Ovary (tissue), 3 donors: Measurements from ENCODE around the gene DHRS4L2.
"Not testable (repeated sequence)": the region's sequence is repeated elsewhere in the genome, so short reads cannot be mapped to it uniquely, and the experiment has no call there.

Source experiments
- POLR2A ChIP-seq: fragments of 450-650 bp; IDR thresholded peaks from one replicate; pipeline ENCODE4 v1.6.1; 2017; ENCODE audit warnings: antibody characterized with exemption, mild to moderate bottlenecking, moderate library complexity
- TF ChIP-seq, protein P1 (sequence below), 3 donors: fragments of 450-650 bp in 2 of 3; fragments of 200-600 bp in 1 of 3; IDR thresholded peaks; one replicate each; pipeline versions ENCODE4 v1.5.1 to v1.8.0; 2016 to 2022; ENCODE audit warnings: antibody characterized with exemption in 3 of 3, mild to moderate bottlenecking in 1 of 3
- donor health status: DM: no; HTN: no; CAD: no.

DNA sequence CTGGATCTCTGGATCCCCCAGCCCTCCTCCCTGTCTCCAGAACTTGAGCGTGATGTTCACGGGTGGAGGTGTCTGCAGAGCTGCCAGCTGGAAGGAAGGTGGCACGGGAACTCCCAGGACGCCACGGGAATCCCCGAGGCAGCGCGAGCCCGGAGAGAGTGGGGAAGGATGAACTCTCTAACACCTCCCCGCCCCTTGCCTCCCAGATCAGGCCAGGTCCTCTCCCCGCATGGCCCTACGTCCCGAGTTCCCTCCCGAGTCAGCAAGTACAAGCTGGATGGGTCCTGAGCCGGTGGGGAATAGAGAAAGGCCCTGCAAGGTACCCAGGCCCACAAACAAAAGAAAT is 17.7 kb downstream of the DHRS4L2 start:
- TF ChIP-seq, protein P1, sequence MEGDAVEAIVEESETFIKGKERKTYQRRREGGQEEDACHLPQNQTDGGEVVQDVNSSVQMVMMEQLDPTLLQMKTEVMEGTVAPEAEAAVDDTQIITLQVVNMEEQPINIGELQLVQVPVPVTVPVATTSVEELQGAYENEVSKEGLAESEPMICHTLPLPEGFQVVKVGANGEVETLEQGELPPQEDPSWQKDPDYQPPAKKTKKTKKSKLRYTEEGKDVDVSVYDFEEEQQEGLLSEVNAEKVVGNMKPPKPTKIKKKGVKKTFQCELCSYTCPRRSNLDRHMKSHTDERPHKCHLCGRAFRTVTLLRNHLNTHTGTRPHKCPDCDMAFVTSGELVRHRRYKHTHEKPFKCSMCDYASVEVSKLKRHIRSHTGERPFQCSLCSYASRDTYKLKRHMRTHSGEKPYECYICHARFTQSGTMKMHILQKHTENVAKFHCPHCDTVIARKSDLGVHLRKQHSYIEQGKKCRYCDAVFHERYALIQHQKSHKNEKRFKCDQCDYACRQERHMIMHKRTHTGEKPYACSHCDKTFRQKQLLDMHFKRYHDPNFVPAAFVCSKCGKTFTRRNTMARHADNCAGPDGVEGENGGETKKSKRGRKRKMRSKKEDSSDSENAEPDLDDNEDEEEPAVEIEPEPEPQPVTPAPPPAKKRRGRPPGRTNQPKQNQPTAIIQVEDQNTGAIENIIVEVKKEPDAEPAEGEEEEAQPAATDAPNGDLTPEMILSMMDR (IDR thresholded peaks at IDR 0.05) = not testable (repeated sequence)
- not testable (repeated sequence) for TF ChIP-seq POLR2A
